NCI-H748 (cell line): ENCODE results near the gene C1orf216.
"Not testable (repeated sequence)": the region's sequence is repeated elsewhere in the genome, so short reads cannot be mapped to it uniquely, and the experiment has no call there.

ENCODE experiments used
- DNase-seq: peaks from one replicate; lab custom pipeline; 2025; ENCODE audit not compliant: unreplicated experiment; lab: John Stamatoyannopoulos, UW

C1orf216 gene

DNA sequence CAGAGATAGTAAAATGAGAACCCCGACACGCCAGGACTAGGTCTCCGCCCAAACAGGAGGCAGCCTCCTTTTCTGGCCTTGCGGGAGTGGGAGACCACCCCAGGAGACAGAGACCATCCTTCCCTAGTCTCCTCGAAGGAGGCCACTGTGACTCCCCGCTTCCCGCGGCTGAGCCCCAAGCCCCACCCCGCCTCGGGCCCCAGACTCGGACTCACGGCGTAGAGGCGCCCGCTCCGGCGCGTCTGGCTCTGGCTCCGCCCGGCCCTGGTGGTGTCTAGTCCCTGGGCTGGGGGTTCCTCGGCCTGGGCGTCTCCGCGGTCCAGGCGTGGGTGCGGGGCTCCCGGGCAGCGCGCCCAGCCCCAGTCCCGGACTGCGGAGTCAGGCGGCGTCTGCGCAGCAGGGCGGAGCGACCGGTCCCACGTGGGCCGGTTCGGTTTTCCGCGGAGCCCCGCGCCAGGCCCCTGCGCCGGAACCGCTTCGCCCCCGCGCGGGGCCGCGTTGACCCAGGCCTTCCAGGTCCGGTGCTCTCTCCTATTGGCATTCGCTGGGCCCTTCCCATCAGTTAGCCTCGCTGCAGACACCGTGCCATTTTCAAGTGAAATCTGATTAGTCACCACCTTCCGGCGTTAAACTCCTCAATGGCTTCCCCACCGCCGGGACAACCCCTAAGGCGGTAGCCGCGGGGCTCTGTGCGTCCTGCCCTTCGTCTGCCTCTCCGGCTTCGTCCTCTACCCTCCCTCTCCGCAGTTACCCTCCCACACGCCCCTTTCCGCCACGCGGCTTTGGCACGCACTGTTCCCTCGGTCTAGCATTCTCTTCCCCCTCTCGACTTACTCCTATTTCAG, at the start of gene C1orf216:
TSS of gene C1orf216 (minus strand) at position 393 of the 845 bp plus-strand sequence. CDS start 2,563 bp downstream, outside the sequence.
- no peak for DNase-seq

DNA sequence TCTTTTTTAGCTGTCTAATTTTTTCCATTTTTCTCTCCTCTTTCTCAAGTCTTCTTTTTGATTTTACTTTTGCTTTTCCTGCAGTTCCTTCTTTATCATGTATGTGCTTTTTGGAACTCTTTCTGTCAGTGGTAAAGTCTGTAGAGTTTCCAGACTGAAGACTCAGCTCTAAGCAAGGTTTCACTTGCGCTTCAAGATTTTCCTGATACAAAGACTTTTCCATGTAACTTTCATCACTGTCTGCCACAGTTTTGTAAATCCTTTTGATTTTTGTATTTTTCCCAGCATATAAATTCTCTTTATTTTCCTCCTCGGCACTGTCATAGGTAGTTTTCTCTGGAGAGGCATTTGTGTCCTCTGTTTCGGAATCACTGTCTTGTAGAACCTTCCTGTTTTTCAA, 45.6 kb upstream of the C1orf216 start:
- no peak for DNase-seq

- no peak for DNase-seq
Observed at GRCh38 chr1:35763201-35763600, 44.5 kb upstream of the C1orf216 start.

- DNase-seq = no peak
Observed at GRCh38 chr1:35762141-35762540, 43.5 kb upstream of the C1orf216 start.

GRCh38 chr1:35756064-35756463, 37.4 kb upstream of the C1orf216 start:
- no peak for DNase-seq

DNA sequence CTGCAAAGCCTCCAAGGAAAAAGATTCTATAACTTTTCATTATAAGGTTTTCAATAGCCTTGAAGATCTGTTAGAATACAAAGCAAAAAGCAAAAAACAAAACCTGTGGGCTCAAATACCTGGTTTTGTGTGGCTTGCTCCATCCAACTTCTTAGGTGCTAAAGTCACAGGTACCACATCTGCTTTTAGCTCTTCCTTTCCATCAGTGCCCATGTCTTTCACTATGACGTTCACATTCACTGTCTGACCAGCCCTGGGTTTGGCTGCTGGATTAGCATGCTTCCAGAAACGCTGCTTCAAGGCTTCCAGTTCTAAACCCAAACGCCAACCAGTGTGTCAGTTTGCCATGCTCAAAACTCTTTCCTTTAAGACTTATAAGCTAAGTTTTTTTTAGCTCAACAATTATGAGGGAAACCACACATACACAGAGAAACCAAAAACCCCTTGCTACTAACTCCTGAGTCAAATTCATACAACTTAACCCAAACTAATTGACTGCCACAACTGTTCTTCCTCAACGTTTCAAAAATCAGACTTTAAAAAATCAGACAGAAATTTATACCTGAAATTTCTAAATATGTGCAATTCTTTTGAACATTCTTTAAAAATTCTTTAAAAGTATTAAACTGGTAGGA, 35.1 kb upstream of the C1orf216 start:
- DNase-seq = no peak

DNA sequence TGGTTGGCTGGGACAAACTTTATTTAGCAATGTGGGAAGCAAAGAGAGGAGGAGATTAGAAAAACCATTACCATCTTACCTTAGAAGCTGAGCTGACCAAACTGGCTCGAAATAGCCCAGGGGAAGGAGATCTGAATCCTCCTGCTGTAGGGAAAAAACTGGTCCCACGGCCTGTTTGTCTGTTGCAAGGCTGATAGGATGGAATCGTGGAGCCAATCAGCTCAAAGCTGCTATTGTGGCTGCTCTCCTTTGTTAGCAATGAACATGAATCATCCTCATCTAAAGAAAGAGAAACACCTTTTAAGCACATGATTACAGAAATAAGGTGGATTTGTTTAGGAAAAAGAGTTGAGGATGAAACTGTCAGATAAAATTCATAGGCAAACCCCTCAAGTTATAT, 29.6 kb upstream of the C1orf216 start:
- DNase-seq = no peak

- no peak for DNase-seq
Observed at GRCh38 chr1:35745124-35745730, 26.5 kb upstream of the C1orf216 start.

DNA sequence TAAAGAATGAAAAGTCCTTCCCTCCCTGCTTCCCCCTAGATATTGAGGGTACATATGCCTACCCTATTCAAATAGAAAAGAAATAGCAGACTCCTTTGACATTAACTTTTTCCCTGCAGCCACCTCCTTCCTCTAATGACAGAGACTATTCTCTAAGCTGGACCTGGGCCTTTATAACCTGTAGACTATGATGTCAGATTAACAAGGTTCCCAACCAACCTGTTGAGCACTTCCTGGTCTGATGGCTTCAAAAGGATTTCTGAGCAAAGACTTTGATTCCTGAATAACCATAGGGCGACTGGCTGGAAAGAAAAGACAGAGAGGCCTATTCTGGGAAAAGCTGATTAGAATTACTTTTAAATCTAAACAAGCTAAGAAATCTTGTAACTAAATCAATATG, 18.4 kb upstream of the C1orf216 start:
- no peak for DNase-seq

DNA sequence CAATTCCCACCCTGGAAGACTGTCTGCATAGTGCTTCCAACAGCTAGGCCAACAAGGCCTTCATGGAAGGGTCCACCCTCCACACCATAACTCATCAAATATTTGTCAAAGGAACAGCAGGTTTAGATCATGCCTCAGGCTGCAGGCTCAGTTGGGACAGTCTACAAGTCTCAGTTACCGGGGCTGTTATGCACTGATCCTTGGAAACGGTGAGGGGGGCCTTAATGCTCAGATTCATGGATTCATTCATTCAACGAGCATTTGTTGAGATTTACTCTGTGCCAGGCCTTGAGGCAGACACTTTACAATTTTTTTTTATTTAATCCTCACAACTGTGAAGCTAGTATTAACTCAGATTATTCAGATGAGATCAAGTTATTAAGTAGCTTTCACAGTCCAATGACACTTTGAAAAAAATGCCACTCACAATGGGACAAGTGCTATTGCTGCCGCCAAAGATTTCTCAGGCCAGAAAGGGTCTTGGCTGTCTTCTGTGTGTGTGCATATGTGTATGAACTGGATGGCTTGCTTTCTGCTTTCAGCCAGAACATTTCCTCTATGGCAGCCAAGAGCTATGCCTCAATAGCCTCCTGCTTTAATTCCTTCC, 8.9 kb upstream of the C1orf216 start:
- no peak for DNase-seq

GRCh38 chr1:35726450-35727433, 8.1 kb upstream of the C1orf216 start:
- peak; percentile 29 for DNase-seq

DNA sequence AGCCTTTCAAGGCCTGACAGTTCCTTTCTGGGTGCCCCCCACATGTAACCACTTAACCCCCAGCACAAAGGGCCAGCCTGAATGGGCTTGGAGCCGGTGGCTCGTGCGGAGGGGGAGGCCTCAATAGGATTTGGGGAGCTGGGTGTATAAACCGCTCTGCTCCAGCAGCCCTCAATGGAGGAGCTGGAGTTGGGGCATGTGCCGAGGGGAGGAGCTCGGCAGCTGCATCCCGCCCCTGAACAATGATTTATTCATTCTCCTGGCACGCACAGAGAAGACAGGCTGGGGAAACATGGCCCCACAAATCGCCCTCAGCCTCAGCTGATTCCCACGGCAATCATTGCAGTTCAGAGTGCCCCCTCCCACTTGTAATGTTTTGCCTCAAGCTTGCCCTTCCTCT, 6.9 kb upstream of the C1orf216 start:
- DNase-seq = no peak

GRCh38 chr1:35717911-35718476, 690 bp downstream of the C1orf216 start:
- no peak for DNase-seq

GRCh38 chr1:35715568-35716002, 3.1 kb downstream of the C1orf216 start:
- peak; percentile 59 for DNase-seq

DNA sequence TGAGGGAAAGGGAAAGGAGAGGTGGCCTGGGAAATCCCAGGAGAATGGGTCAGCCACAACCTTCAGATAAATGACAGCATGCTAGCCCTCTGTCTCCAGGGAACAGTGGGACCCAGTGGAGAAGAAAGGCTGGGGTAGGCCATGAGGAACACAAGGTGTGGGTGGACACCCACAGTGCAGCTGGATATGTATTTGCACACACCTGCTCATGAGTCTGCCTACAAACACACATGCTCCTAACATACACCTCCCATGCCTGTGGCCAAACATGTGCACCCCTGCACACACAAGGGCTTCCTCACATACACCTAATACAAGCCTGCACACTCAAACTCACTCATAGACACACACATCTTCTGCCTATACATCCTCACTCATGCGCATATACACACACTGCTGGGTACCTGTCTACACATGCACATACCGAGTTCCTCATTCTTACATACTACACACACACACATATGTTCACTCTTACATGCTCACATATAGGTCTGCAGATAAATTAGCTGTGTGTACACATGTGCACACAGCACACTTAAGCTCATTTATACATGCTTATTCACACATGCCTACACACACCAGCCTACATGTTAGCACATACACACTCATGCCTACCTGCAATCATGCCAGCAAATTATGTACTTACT, 3.6 kb downstream of the C1orf216 start:
- no peak for DNase-seq

GRCh38 chr1:35711098-35711497, 7.6 kb downstream of the C1orf216 start:
- not testable (repeated sequence) for DNase-seq

- no peak for DNase-seq
Observed at GRCh38 chr1:35708952-35709351, 9.7 kb downstream of the C1orf216 start.

- peak; percentile 66 for DNase-seq
Observed at GRCh38 chr1:35708441-35708921, 10.2 kb downstream of the C1orf216 start.
